NCI-H748 treated with DMSO at 0.1 percent for 48 hours (cell line): ENCODE results near the gene NEMP2.

Experiments used
- DNase-seq: peaks from one replicate; lab custom pipeline; 2025; lab: John Stamatoyannopoulos, UW

NEMP2 gene

GRCh38 chr2:190534310-190535120 is at the start of gene NEMP2:
Gene NEMP2 (minus strand): TSS chr2:190534722. CDS start chr2:190534655, 67 bp downstream.
- DNase-seq, result peak; percentile 82

- DNase-seq, result no peak
Observed at GRCh38 chr2:190583507-190584337, 49.2 kb upstream of the NEMP2 start.

GRCh38 chr2:190582736-190583506 is 48.4 kb upstream of the NEMP2 start:
- no peak for DNase-seq

- DNase-seq, result no peak
Observed at GRCh38 chr2:190582019-190582418, 47.5 kb upstream of the NEMP2 start.

- DNase-seq, result no peak
Observed at GRCh38 chr2:190579915-190580846, 45.7 kb upstream of the NEMP2 start.

GRCh38 chr2:190579058-190579410 is 44.5 kb upstream of the NEMP2 start:
- no peak for DNase-seq

GRCh38 chr2:190578158-190579057 is 43.9 kb upstream of the NEMP2 start:
- DNase-seq, result peak; percentile 99

- DNase-seq, result no peak
Observed at GRCh38 chr2:190576573-190576972, 42.1 kb upstream of the NEMP2 start.

GRCh38 chr2:190575263-190575662 is 40.7 kb upstream of the NEMP2 start:
- DNase-seq, result no peak

GRCh38 chr2:190574169-190574568 is 39.6 kb upstream of the NEMP2 start:
- DNase-seq, result no peak

GRCh38 chr2:190572246-190572645 is 37.7 kb upstream of the NEMP2 start:
- no peak for DNase-seq

GRCh38 chr2:190571686-190572085 is 37.2 kb upstream of the NEMP2 start:
- no peak for DNase-seq

GRCh38 chr2:190570871-190571270 is 36.3 kb upstream of the NEMP2 start:
- DNase-seq, result no peak

GRCh38 chr2:190569994-190570755 is 35.7 kb upstream of the NEMP2 start:
- DNase-seq, result no peak

GRCh38 chr2:190564838-190565237 is 30.3 kb upstream of the NEMP2 start:
- no peak for DNase-seq

GRCh38 chr2:190563646-190564045 is 29.1 kb upstream of the NEMP2 start:
- DNase-seq, result no peak

- DNase-seq, result no peak
Observed at GRCh38 chr2:190563109-190563508, 28.6 kb upstream of the NEMP2 start.

- DNase-seq, result no peak
Observed at GRCh38 chr2:190562121-190562520, 27.6 kb upstream of the NEMP2 start.

GRCh38 chr2:190561094-190561493 is 26.6 kb upstream of the NEMP2 start:
- DNase-seq, result no peak
